HPDE6-E6E7 (cell line): ENCODE measurements around the gene HHAT.

ENCODE experiments used
- DNase-seq: peaks from one replicate; pipeline ENCODE4 v3.0.0; 2011; ENCODE audit warnings: missing footprints; ENCODE audit errors: extremely low spot score

Gene HHAT

GRCh38 chr1:210482945-210483617 is 154.4 kb downstream of the HHAT start:
- no peak for DNase-seq

GRCh38 chr1:210483821-210484220 is 155.1 kb downstream of the HHAT start:
- DNase-seq = no peak

- no peak for DNase-seq
Observed at GRCh38 chr1:210487021-210487420, 158.3 kb downstream of the HHAT start.

GRCh38 chr1:210489491-210489890 is 160.8 kb downstream of the HHAT start:
- DNase-seq = no peak

GRCh38 chr1:210490781-210491180 is 162.1 kb downstream of the HHAT start:
- DNase-seq = no peak

- no peak for DNase-seq
Observed at GRCh38 chr1:210496063-210496462, 167.4 kb downstream of the HHAT start.

GRCh38 chr1:210499956-210500355 is 171.3 kb downstream of the HHAT start:
- DNase-seq = no peak

GRCh38 chr1:210500831-210501230 is 172.1 kb downstream of the HHAT start:
- DNase-seq = no peak

- no peak for DNase-seq
Observed at GRCh38 chr1:210504286-210504685, 175.6 kb downstream of the HHAT start.

- no peak for DNase-seq
Observed at GRCh38 chr1:210505601-210506496, 177.1 kb downstream of the HHAT start.

GRCh38 chr1:210506689-210507088 is 178.0 kb downstream of the HHAT start:
- no peak for DNase-seq

- DNase-seq = no peak
Observed at GRCh38 chr1:210516092-210516656, 187.5 kb downstream of the HHAT start.

GRCh38 chr1:210516697-210517459 is 188.2 kb downstream of the HHAT start:
- DNase-seq = no peak

- no peak for DNase-seq
Observed at GRCh38 chr1:210523830-210524229, 195.1 kb downstream of the HHAT start.

- DNase-seq = no peak
Observed at GRCh38 chr1:210525716-210526454, 197.2 kb downstream of the HHAT start.

GRCh38 chr1:210527091-210527490 is 198.4 kb downstream of the HHAT start:
- DNase-seq = no peak

GRCh38 chr1:210531475-210532222 is 202.9 kb downstream of the HHAT start:
- DNase-seq = no peak

GRCh38 chr1:210532223-210532598 is 203.5 kb downstream of the HHAT start:
- DNase-seq = no peak

GRCh38 chr1:210535761-210536160 is 207.1 kb downstream of the HHAT start:
- DNase-seq = no peak

GRCh38 chr1:210536254-210536961 is 207.7 kb downstream of the HHAT start:
- DNase-seq = no peak
